Liver (tissue), 9 donors: Measurements from ENCODE around the gene PLVAP. TPM values are rescaled to one million over a fixed set of nuclear protein-coding genes. Genes with fewer than 3 reads are reported as not detected.

ENCODE experiments used
- DNase-seq: peaks from one replicate; pipeline ENCODE4 v3.0.0-alpha.2; 2017; ENCODE audit warnings: low spot score
- H3K27ac ChIP-seq, 2 donors: one replicate each; pipeline ENCODE4 v1.7.0; 2013; ENCODE audit warnings: inconsistent platforms in 2 of 2, low read length in 2 of 2, control low read depth in 1 of 2, low read depth in 1 of 2, mild to moderate bottlenecking in 1 of 2
- H3K27me3 ChIP-seq, 4 donors: one replicate each; pipeline versions ENCODE4 v1.6.1 to v1.7.0; 2013; ENCODE audit warnings: low read length in 3 of 4, inconsistent platforms in 1 of 4, mild to moderate bottlenecking in 1 of 4, moderate library complexity in 1 of 4; ENCODE audit not compliant: control insufficient read depth in 4 of 4, insufficient read depth in 4 of 4
- H3K36me3 ChIP-seq, 4 donors: one replicate each; pipeline versions ENCODE4 v1.6.1 to v1.7.0; 2013; ENCODE audit warnings: low read length in 3 of 4, mild to moderate bottlenecking in 3 of 4, low read depth in 1 of 4, moderate library complexity in 1 of 4; ENCODE audit not compliant: control insufficient read depth in 4 of 4, insufficient read depth in 3 of 4
- H3K4me1 ChIP-seq, 4 donors: one replicate each; pipeline versions ENCODE4 v1.6.1 to v1.7.0; 2013; ENCODE audit warnings: low read length in 3 of 4, mild to moderate bottlenecking in 3 of 4, moderate library complexity in 1 of 4; ENCODE audit not compliant: control insufficient read depth in 4 of 4, insufficient read depth in 4 of 4
- H3K4me3 ChIP-seq, 3 donors: one replicate each; pipeline versions ENCODE4 v1.6.1 to v1.7.0; 2013; ENCODE audit warnings: low read length in 3 of 3, control low read depth in 1 of 3, low read depth in 1 of 3, mild to moderate bottlenecking in 1 of 3
- H3K9ac ChIP-seq, 2 donors: one replicate each; pipeline ENCODE4 v1.7.0; 2013; ENCODE audit warnings: low read length in 2 of 2, mild to moderate bottlenecking in 2 of 2, moderate library complexity in 2 of 2, control low read depth in 1 of 2, low read depth in 1 of 2
- H3K9me3 ChIP-seq, 4 donors: one replicate each; pipeline versions ENCODE4 v1.6.1 to v1.7.0; 2013; ENCODE audit warnings: low read length in 3 of 4; ENCODE audit not compliant: control insufficient read depth in 4 of 4
- CTCF ChIP-seq: fragments of 150-350 bp; IDR thresholded peaks from 2 replicates; pipeline ENCODE4 v1.5.1; 2017; ENCODE audit warnings: improper control_type of control experiment, low read depth, low read length; ENCODE audit not compliant: missing input control
- FOXA1 ChIP-seq: IDR thresholded peaks from 2 replicates; pipeline ENCODE4 v1.6.1; 2016; ENCODE audit warnings: antibody characterized with exemption
- RAD21 ChIP-seq, 2 donors: IDR thresholded peaks; 2 replicates each; pipeline ENCODE4 v1.6.1; 2016; ENCODE audit warnings: antibody characterized with exemption in 2 of 2, mild to moderate bottlenecking in 2 of 2
- REST ChIP-seq: IDR thresholded peaks from 2 replicates; pipeline ENCODE4 v1.6.1; 2016; ENCODE audit warnings: antibody characterized with exemption, mild to moderate bottlenecking
- RXRA ChIP-seq, 2 donors: IDR thresholded peaks; 2 replicates each; pipeline ENCODE4 v1.6.1; 2017 to 2018; ENCODE audit warnings: antibody characterized with exemption in 2 of 2, mild to moderate bottlenecking in 1 of 2
- SP1 ChIP-seq: IDR thresholded peaks from 2 replicates; pipeline ENCODE4 v1.6.1; 2018; ENCODE audit warnings: antibody characterized with exemption, mild to moderate bottlenecking
- TAF1 ChIP-seq: conservative IDR thresholded peaks from 2 replicates; pipeline ENCODE4 v1.6.1; 2016; ENCODE audit warnings: antibody characterized with exemption, mild to moderate bottlenecking
- YY1 ChIP-seq: IDR thresholded peaks from 2 replicates; pipeline ENCODE4 v1.6.1; 2016; ENCODE audit warnings: antibody characterized with exemption, mild to moderate bottlenecking
- WGBS: extraction: QIAGEN DNeasy Blood & Tissue Kit; methylation state at CpG from one replicate; pipeline ENCODE4 v1.1.7; 2013; 5-methylcytosine and 5-hydroxymethylcytosine counted together
- polyA plus RNA-seq, 2 donors: library from polyadenylated mRNA; stranded (reverse) in 1 of 2; unstranded in 1 of 2; fragments of 200-250 nt in 1 of 2; fragments of >200 nt in 1 of 2; fragmentation: Nextera tagmentation in 1 of 2; extraction: Ambion mirVana in 1 of 2; gene quantifications; one replicate each; pipeline versions ENCODE4 v1.2.1 to v1.2.3, GENCODE V29; 2013 to 2015
- total RNA-seq, 2 donors: library from RNA; depleted of rRNA; stranded (reverse); fragments of >200 nt; gene quantifications; one replicate each; pipeline ENCODE4 v1.2.3, GENCODE V29; 2014
- donor health status: healthy.
- donor health status: healthy.
- donor health status: healthy.
- donor health status: healthy.
- donor health status: healthy.

Gene PLVAP
- total and polyA plus RNA-seq, 4 donors, result 4.2 to 11.8 (median 8.6) TPM

GRCh38 chr19:17394891-17395415 is 17.8 kb upstream of the PLVAP start:
- TF ChIP-seq REST, result no peak
- peak; percentile 69 to 78 for TF ChIP-seq RAD21 (IDR thresholded peaks at IDR 0.05)
- TF ChIP-seq CTCF, result peak; percentile 57
- H3K4me1 ChIP-seq, result peaks cover 1 to 19% (median 9%) of the 10 kb centered on the region in 4 donors
- no peak overlapping the region for H3K4me3 ChIP-seq
- H3K36me3 ChIP-seq, result peaks cover 0 to 6% (median 2%) of the 10 kb centered on the region in 4 donors
- WGBS, result 33% methylated on average over 19 of the region's 19 CpGs
- H3K9me3 ChIP-seq, result no peaks in the 10 kb centered on the region
- H3K27me3 ChIP-seq, result peaks cover 0 to 3% (median 0%) of the 10 kb centered on the region in 4 donors
- H3K27ac ChIP-seq, result no peak overlapping the region
- no peak overlapping the region for H3K9ac ChIP-seq
- peak; percentile 72 for DNase-seq

GRCh38 chr19:17393914-17394313 is 16.8 kb upstream of the PLVAP start, which contains the start of gene CCDC194:
Gene CCDC194 (minus strand): TSS chr19:17394196. CDS start chr19:17394158, 38 bp downstream.
- Histone ChIP-seq H3K4me3 (no peak within 1 kb of the TSS), H3K27me3 (peaks cover 0 to 4% (median 0%) of the 10 kb centered on the region in 4 donors), H3K9me3 (no peaks in the 10 kb centered on the region), H3K4me1 (peaks cover 1 to 19% (median 9%) of the 10 kb centered on the region in 4 donors), H3K36me3 (peaks cover 0 to 6% (median 2%) of the 10 kb centered on the region in 4 donors), H3K27ac (no peak within 1 kb of the TSS), H3K9ac (no peak within 1 kb of the TSS)
- no peak for TF ChIP-seq REST
- TF ChIP-seq FOXA1, result no peak
- TF ChIP-seq YY1, result no peak
- WGBS, result 21% methylated on average over 41 of the region's 41 CpGs
- no peak for DNase-seq

GRCh38 chr19:17393002-17393401 is 15.9 kb upstream of the PLVAP start:
- H3K4me1 ChIP-seq, result peaks cover 1 to 19% (median 9%) of the 10 kb centered on the region in 4 donors
- WGBS, result 41% methylated on average over 2 of the region's 2 CpGs
- H3K27ac ChIP-seq, result no peak overlapping the region
- no peaks in the 10 kb centered on the region for H3K9me3 ChIP-seq
- no peak overlapping the region for H3K9ac ChIP-seq
- H3K27me3 ChIP-seq, result peaks cover 0 to 4% (median 0%) of the 10 kb centered on the region in 4 donors
- DNase-seq, result no peak
- peaks cover 0 to 6% (median 2%) of the 10 kb centered on the region in 4 donors for H3K36me3 ChIP-seq
- no peak overlapping the region for H3K4me3 ChIP-seq
- no peak for TF ChIP-seq RXRA (IDR thresholded peaks at IDR 0.05)
- no peak for TF ChIP-seq SP1
- TF ChIP-seq CTCF, result no peak
- no peak for TF ChIP-seq REST
- no peak for TF ChIP-seq TAF1
